Loucy (cell line): ENCODE data around the gene ARHGAP24.

Source experiments
- CTCF ChIP-seq: fragments of 200-600 bp; sonication (generic); conservative IDR thresholded peaks from 2 replicates; pipeline ENCODE4 v1.5.1; 2014; ENCODE audit warnings: mild to moderate bottlenecking, antibody characterized with exemption, low read length
- EZH2phosphoT487 ChIP-seq: fragments of 200-600 bp; IDR thresholded peaks from 2 replicates; pipeline ENCODE4 v1.6.1; 2018; ENCODE audit warnings: antibody characterized with exemption, mild to moderate bottlenecking, moderate library complexity, borderline replicate concordance

GRCh38 chr4:85489273-85489981 is 14.5 kb downstream of the ARHGAP24 start:
- TF ChIP-seq CTCF (no peak), EZH2phosphoT487 (no peak)
